ENCODE data around the gene SELENOW. TPM values are rescaled to one million over a fixed set of nuclear protein-coding genes. Genes with fewer than 3 reads are reported as not detected.
"Not testable (repeated sequence)": the region's sequence is repeated elsewhere in the genome, so short reads cannot be mapped to it uniquely, and the experiment has no call there.

The SELENOW gene
- total RNA-seq, 1 donor from 2014 or later = 1,300 TPM

DNA sequence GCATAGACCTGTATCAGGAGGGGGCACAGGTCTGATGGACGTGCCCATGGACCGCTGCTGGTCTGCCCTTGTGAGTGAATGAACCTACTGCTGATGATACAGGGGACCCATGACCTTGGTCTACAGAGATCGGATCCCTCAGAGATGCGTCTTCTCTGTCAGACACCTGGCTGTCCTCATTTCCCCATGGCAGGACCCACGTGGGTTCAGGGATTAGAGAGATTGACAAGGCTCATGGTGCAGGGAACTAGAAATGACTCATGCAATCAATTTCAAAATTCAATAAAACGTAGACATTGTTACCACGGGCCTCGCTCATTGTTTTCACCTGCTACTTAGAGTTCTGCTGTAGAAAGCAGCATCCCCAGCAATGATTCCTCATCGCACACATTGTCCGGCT, 26.8 kb downstream of the SELENOW start:
- no peak for DNase-seq
- ATAC-seq = no peak
- intact Hi-C loops (cut with micrococcal nuclease) = no loop called here

- no peak for ATAC-seq
- intact Hi-C loops (cut with micrococcal nuclease) = no loop called here
- no peak for DNase-seq
Observed at GRCh38 chr19:47806435-47806834, 27.9 kb downstream of the SELENOW start.

DNA sequence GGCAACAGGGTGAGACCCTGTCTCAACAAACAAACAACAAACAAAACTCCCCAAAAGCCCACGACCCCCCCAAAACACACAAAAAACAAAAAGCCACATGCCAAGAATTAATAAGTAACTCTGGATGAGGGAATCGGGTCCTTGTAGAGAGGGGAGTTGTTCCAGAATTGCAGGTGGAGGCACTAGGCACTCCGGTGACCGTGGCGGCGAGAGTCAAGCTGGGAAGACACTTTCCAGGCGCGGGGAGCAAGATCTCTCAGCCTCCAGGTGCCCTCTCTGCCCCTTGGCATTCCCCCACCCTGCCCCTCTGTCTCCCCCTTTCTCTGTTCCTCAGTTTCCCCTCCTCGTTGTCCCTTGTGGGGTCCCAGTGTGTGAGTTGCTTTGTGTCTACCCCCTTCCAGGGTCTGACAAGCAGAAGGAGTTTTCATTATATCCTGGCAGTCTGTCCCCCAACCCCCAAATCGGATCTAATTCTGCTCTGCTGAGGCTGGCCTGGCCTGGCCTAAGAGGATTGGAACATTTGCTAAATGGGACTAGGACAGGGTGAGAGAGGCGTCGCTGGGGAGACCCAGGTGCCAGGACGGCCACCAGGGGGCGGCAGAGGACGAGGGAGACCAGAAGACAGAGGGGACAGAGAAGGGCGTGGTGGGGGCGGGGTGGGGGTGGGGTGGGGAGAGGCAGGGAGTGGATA, 34.9 kb downstream of the SELENOW start:
- DNase-seq (peak; percentile 83), ATAC-seq (peak; percentile 79)
- intact Hi-C loops (cut with micrococcal nuclease) = no loop called here

GRCh38 chr19:47813995-47814328, 35.5 kb downstream of the SELENOW start:
- ATAC-seq (no peak), DNase-seq (no peak)
- intact Hi-C loops (cut with micrococcal nuclease) = no loop called here

DNA sequence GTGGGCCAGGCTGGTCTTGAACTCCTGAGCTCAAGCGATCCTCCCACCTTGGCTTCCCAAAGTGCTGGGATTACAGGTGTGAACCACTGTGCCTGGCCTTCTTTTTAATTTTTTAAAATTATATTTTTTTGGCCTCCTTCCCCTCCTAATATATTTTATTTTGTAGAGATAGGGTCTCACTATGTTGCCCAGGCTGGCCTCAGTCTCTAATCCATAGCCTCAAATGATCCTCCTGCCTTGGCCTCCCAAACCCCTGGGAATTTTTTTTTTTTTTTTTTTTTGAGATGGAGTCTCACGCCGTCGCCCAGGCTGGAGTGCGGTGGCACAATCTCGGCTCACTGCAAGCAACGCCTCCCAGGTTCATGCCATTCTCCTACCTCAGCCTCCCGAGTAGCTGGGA, 37.8 kb downstream of the SELENOW start:
- intact Hi-C loops (cut with micrococcal nuclease); DNase-seq; ATAC-seq: not testable (repeated sequence)

- DNase-seq; ATAC-seq; intact Hi-C loops (cut with micrococcal nuclease): not testable (repeated sequence)
Observed at GRCh38 chr19:47818221-47818620, 39.7 kb downstream of the SELENOW start.

DNA sequence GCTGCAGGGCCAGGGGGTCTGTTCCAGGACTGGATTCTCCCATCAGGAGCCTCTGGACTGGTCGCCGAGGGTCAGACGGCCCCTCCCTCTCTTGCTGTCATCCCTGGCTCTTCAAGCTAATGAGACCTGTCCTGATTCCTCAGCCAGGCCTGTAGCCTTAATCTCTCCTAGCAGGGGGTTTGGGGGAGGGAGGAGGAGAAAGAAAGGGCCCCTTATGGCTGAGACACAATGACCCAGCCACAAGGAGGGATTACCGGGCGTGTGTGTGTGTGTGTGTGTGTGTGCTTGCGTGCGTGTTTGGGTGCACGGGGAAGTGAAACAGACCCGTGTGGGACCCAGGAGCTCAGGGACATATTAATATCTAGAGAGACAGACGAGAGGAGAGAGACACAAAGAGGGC, 41.4 kb downstream of the SELENOW start:
- ATAC-seq (no peak), DNase-seq (no peak)
- intact Hi-C loops (cut with micrococcal nuclease) = no loop called here

DNA sequence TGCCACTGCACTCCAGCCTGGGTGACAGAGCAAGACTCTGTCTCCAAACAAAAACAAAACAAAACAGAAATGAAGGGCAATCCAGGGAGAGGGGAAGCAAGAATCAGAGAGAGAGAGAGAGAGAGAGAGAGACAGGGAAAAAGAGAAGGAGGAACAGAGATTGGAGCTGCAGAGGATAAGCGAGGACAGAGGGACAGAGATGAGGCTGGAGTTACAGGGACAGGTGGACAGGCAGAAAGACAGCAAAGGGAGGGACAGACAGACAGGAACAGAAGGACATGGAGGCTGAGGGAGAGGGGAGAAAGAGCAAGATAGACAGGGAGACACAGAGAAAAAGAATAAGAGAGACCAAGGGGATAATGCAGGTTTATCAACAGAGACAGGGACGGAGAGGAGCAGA, 41.9 kb downstream of the SELENOW start:
- DNase-seq = no peak
- no peak for ATAC-seq
- intact Hi-C loops (cut with micrococcal nuclease) = no loop called here

DNA sequence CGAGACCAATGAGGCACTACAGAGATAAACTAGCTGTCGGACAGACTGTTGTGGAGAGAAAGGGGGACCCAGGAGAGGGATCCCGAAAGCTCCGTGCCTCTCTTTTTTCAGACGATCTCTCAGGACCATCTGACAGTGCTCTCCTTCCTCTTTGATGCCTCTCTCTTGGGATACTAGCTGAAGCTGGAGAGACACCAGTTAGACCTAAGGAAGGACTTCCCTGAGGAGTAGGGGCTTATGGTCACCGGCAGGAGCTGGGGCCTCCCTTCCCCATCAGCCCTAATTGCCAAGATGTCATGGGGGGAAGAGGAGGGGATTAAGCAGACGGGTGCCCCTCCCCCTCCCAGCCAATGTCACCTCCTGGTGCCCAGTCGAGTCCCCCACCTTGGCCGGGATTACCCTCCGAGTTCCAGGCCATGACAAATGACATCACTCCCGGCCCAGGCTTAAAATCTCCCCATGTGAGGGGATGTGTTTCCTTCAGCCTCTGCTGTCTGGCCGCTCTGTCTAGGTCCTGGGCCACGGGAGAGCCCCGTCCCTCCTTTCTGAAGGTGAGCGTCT, 43.0 kb downstream of the SELENOW start, which contains the start of gene CRX:
Gene CRX, plus strand, starts transcription at position 478 of the 561 bp plus-strand sequence. CDS start 12,507 bp downstream, outside the sequence.
- no peak for ATAC-seq
- intact Hi-C loops (cut with micrococcal nuclease) = no loop called here

DNA sequence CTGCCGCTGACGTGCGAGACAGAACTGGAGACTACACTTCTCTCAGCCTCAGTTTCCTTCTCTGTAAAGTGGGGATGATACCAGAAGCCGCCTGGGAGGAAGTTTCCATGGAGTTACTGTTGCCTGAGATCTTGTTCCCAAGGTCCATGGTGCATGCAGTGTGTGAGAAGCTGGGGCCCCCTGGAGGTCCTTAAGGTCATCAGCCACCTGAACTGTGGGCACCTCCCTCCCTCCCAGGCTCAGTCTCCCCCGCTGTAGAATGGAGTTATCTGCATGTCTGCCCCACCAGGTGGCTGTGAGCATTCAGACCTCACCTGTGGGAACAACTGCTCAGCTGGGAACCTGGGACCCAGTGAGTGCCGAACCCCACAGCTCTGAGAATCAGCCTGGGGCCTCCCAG, 45.9 kb downstream of the SELENOW start:
- intact Hi-C loops (cut with micrococcal nuclease) = no loop called here
- DNase-seq = no peak
- ATAC-seq = no peak

More for the DNA sequence above, 43.0 kb downstream of the SELENOW start, which contains the start of gene CRX:
- no peak for DNase-seq

DNA sequence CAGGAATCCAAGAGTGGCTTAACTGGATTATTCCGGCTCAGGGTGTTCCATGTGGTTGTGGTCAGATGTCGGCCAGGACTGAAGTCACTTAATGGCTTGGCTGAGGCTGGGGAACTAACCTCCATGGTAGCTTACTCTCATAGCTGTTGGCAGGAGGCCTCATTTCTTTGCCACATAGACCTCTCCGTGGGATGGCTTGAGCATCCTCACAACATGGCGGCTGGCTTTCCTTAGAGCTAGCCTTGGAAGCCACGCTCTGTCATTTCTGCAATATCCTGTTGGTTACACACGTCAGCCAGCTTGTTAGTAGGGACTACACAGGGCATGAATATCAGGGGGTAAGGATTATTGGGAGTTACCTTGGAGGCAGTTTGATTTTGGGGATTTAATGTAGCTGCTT, 48.3 kb downstream of the SELENOW start:
- DNase-seq (no peak), ATAC-seq (no peak)
- intact Hi-C loops (cut with micrococcal nuclease) = no loop called here

DNA sequence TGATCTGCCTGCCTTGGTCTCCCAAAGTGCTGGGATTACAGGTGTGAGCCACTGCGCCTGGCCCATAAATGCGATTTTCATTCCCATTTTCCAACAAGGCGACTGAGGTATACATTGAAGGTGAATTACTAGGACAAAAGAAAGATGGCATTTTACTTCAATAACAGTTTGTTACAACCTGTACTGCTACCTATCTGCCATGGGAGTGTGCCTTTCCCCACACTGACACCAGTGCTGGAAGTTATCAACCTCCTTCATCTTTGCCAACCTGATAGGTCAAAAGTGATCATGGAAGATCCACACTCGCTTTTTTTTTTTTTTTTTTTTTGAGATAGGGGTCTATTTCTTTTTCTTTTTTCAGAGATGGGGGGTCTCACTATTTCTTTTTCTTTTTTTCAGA, 54.2 kb downstream of the SELENOW start:
- DNase-seq (no peak), ATAC-seq (no peak)
- intact Hi-C loops (cut with micrococcal nuclease) = no loop called here

Other genes with a start within 250 kb of the SELENOW start
- gene ZNF541, start 205.6 kb upstream of the SELENOW start, total RNA-seq = 0.47 TPM
- 9.5 TPM for gene BICRA, start 169.6 kb upstream of the SELENOW start, total RNA-seq
- gene EHD2, start 65.3 kb upstream of the SELENOW start, total RNA-seq = 51.5 TPM
- 169 TPM for gene NOP53, start 33.2 kb upstream of the SELENOW start, total RNA-seq
- not detected for gene TPRX1, start 25.8 kb downstream of the SELENOW start, total RNA-seq
- not detected for gene CRX, start 43.2 kb downstream of the SELENOW start, total RNA-seq
- gene TPRX2, start 80.5 kb downstream of the SELENOW start, total RNA-seq = not detected
- gene SULT2A1, start 107.6 kb downstream of the SELENOW start, total RNA-seq = not detected
- gene BSPH1, start 213.5 kb downstream of the SELENOW start, total RNA-seq = not detected
- gene ELSPBP1, start 215.9 kb downstream of the SELENOW start, total RNA-seq = not detected